ENCODE data around the gene TOPORS.

- TF ChIP-seq CTCF (conservative IDR thresholded peaks at IDR 0.05 in 1 of 2, IDR thresholded peaks at IDR 0.05 in 1 of 2; ENCODE audit: extremely low read depth in 1 of 2, insufficient read depth in 1 of 2, low read depth in 1 of 2, low read length in 2 of 2) = no peak
- TF ChIP-seq EZH2 (IDR thresholded peaks at IDR 0.05; ENCODE audit: borderline replicate concordance, low read length) = no peak
Observed at GRCh38 chr9:32573821-32574220, 21.4 kb upstream of the TOPORS start.
